Right renal cortex interstitium (tissue), 3 donors: ENCODE measurements around the gene KSR2. TPM values are rescaled to one million over a fixed set of nuclear protein-coding genes. Genes with fewer than 3 reads are reported as not detected.
"Not testable (repeated sequence)": the region's sequence is repeated elsewhere in the genome, so short reads cannot be mapped to it uniquely, and the experiment has no call there.

Experiments used
- DNase-seq, 3 donors: peaks; one replicate each; pipeline ENCODE4 v3.0.0-alpha.2; 2013; ENCODE audit warnings: low read depth in 3 of 3, low spot score in 2 of 3
- polyA plus RNA-seq, 3 donors: library from polyadenylated mRNA; unstranded; fragments of 120-200 nt; gene quantifications; one replicate each; pipeline ENCODE4 v1.2.1, GENCODE V29; 2013; ENCODE audit not compliant: insufficient read length in 3 of 3

Gene KSR2
- polyA plus RNA-seq, 3 donors, result 0.75 to 0.89 (median 0.89) TPM

DNA sequence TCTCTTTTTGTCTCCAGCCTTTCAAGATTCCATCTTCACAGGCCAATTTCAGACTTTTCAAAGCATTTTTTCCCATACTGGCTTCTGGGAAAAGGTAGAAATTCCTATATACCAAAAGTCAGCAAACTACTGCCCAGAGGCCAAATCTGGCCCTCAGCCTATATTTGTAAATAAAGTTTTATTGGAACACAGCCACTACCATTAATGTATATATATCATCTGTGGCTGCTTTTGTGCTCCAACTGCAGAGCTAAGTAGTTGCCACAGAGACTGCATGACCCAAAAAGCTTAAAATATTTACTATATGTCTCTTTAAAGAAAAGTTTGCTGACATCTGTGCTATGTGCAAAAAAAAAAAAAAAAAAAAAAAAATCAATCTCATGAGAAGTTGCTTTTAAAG lies 76.3 kb downstream of the KSR2 start:
- no peak for DNase-seq

DNA sequence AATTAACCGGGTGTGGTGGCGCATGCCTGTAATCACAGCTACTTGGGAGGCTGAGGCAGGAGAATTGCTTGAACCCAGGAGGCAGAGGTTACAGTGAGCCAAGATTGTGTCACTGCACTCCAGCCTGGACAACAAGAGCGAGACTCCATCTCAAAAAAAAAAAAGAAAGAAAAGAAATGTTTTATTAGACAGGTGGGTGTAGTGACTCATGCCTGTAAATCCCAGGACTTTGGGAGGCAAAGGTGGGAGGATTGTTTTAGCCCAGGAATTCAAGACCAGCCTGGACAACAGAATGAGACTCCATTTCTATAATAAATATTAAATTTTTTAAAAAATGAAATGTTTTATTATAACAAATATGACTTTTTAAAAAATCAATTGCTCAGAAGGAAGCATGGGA lies 77.5 kb downstream of the KSR2 start:
- not testable (repeated sequence) for DNase-seq

DNA sequence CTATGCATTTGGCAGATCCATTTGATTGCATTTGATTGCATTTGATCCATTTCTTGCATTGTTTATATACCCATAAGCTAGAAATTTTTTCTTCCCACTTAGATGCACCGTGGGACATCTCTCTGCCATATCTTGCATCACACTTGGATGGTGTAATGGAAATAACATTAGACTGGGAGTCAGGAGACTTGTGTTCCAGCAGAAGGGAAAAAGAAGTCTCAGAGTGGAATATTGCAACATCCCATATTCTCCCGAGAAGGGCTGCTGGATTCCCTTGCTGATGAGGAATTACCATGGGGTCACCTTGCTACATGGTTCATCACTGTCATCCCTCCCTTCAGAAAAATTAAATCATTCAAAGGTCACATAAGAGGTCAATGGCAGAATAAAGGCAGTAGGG lies 78.1 kb downstream of the KSR2 start:
- no peak for DNase-seq

DNA sequence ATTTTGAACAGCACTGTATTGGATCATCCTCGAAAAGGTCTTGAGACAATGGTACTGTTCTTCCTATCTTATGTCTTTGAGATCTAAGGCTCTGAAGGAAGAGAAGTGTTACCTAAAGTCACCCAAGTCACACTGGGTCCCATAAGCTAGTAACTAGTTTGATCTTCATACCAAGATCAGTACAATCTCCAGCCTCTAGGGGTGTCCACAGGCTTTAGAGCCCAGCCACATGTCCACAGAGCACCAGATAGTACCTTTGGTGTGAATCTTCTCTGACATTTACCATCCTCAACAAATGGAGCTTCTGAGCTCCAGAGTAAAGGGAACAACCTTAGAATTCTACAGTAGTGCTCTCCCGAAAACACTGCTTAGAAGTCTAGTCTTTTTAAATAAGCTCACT lies 78.7 kb downstream of the KSR2 start:
- DNase-seq, result no peak

DNA sequence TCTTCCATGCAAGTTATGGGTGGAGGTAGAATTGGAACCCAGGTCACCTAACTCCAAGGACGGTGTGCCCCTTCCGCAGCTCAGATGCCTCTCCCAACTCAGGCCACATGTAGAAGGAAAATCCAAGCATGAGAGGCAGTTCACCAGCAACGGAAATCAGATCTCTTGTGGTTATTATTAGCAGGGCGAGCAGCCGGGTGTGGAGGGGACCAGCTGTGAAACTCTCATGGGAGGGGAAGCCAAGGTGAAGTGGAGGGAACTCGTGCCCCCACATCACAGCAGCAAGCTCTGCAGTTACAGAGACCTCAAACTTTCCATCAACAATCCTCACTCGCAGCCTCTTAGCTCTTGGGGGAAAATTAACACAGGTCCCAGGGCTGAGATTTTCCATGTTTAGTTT lies 79.7 kb downstream of the KSR2 start:
- no peak for DNase-seq

DNA sequence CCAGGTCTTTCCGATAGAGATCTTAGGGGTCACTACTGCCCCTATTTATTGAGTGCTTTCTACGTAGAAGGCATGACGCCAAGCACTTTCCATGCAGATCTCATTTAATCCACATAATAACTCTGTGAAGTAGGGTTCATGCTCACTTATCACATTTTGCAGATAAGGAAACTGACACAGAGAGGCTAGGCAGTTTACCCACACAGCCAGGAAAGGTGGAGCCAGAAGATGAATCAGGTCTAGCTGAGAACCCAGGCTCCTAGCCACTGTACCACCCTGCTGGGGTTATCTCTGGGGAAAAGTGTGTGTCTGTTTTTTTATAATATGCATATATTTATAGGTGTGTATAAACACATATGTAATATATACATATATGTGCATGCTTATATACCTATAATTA lies 83.6 kb downstream of the KSR2 start:
- no peak for DNase-seq

DNA sequence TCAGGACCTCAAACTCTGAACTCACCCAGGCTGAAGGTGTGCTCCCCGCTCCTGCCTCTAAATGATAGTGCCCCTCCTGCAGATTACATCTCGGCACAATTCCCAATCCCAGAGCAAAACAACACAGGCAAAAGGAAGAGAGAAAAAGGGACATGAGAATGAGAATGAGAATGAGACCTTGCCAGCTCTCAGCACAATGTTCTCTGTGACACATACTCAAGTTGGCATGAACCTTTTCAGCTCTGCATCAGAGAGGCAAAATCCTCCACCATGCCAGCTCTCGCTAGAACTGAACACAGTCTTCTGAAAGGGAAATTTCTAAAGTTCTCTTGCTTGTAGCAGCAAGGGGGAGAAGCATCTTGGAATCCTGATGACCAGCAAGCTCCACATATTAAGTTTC lies 84.6 kb downstream of the KSR2 start:
- no peak for DNase-seq

DNA sequence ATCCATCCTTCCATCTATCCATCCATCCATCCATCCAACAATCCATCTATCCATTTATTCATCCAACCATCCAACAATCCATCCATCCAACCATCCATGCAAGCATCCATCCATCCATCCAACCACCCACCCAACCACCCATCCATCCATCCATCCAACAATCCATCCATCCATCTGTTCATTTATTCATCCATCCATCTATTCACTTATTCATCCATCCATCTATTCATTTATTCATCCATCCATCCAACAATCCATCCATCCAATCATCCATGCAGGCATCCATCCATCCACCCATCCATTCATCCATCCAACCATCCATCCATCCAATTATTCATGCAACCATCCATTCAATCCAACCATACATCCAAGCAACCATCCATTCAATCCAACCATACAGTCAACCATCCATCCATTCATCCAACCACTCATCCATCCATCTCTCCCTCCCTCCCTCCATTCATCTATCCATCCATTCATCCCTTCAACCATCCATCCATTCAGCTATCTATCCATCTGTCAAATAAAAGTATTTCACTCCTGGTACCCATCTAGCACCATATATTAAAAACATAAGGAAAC lies 86.1 kb downstream of the KSR2 start:
- no peak for DNase-seq

DNA sequence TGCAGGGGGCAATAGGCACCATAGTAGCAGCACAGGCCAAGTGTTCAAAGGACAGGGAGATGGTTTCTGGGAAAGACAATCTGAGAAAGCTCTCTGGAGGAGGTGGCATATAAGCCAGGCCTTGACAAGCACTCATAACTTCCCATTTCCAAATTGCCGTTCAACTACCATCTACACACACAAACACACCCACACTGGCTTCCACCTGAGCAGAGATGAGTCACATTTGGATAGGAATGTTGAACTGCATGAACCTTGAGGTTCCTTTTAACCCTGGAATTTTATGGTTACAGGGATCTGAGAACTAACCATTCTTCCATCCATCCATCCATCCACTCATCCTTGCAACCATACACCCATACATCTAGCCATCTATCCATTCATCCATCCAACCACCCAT lies 86.6 kb downstream of the KSR2 start:
- no peak for DNase-seq

DNA sequence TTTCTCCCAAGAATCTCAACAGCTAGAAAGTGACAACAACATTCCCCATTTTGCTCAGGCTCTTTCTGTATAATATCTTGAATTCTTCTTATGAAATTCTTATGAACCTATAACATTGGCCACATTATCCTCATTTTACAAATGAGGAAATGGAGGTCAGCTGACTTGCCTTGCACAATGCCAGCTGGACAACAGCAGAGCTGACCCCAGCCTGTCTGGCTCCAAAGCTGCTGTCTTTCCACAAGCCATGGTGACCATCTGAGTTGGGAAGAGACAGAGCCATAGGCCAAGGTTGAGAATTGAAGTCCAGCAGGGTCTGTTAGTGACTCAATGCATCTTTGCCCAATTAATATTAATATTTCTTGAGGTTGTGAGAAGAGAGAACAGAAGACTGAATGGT lies 87.3 kb downstream of the KSR2 start:
- DNase-seq, result no peak

DNA sequence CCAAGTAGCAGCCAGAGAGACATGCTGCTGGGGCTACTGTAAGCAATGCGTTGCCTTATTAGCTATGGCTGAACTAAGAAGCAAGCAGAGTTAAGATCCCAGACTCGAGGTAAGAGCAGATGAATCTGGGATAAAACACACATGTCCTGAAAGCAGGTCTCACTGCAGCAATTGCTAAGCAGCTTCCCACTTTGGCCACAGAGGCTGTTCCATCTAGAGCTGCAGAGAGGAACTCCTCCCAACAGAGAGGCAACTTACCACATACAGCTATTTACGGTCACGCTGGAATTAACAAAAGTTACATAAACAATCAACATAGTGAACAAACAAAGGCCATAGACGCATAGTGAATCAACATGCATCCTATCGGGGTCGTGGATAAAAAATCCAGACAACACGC lies 90.2 kb downstream of the KSR2 start:
- no peak for DNase-seq

DNA sequence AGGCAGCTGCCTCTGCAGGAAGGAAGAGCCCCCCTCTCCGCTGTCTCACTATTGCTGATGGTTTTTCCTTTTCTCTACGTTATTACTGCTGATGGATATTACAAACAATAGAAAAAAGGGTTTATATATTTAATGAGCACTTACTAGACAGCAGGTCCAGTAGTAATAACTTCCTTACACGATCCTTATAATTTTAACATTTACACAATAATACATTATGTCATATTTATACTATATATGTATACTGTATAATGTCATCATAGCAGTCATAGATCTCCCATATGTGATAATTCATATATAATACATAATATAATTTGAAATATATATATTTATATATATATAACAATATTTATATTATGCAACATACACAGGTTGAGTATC lies 92.4 kb downstream of the KSR2 start:
- DNase-seq, result no peak

DNA sequence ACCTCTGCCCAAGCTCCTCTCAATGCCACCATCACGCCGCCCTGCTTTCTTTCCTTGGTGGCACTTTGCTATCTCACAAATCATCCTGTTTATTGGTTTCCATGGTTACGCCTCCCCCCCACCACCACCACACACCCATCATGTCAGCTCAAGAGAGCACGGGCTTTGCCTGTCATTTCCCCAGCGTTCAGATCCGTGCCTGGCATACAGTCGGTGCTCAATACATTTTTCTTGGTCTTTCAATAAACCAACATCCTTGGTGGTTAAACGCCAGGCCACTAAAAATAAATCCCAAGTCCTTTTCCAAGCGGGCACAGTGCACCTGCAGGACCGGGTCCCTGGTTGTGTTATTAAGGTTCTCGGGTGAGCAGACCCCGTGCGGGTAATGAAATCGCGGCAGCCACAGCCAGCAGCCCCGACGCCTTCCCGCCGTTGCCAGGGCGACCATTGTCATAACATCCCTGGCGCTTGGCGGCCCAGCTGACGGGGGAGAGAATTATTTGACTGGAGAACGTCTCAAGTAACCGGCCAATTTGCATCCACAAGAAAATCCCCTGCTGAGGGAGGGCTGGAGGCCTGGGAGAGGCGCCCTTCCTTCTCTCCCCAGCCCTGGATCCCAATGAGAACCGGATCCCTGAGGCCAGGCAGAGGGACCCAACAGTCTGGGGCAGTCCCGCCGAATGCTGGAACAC lies 92.9 kb downstream of the KSR2 start:
- peak in 2 of 3 donors; percentile 41 to 52 for DNase-seq

DNA sequence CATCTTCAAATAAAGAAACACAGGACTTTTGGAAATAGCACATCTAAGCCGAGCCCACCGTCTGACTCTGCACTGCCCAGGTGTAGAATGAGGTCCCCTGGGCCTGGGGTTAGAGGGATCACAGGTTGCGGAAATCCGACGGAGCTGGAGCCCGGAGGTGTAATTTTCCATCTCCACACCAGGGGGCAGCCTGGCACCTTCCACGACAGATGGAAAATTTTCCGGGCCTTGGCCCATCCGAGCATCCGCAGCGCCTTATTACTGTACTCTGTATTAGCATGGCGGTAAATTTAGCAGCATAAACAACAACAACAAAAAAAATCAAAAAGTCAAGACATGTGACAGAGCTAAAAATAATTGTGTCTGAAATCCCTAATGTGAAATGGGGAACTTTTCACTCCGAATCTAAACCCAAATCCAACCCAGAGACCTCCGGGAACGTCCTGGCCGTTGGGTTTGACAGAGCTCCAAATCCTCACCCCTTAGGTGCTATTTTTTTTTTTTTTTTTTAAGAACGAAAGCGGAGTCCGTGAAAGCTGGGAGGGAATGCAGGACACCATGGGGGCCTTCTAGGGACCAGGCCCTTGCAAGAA lies 93.9 kb downstream of the KSR2 start:
- DNase-seq, result peak in 1 of 3 donors; percentile 47

DNA sequence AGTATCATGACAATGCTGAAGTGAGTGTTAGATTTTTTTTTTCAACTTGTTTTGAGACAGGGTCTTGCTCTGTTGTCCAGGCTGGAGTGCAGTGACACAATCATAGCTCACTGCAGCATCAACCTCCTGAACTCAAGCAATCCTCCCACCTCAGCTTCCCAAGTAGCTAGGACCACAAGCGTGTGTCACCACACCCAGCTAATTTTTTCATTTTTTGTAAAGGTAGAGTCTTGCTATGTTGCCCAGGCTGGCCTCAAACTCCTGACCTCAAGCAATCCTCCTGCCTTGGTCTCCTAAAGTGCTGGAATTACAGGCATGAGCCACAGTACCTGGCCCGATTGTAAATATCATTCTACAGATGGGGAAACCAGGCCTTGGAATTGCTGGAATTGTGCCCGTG lies 94.6 kb downstream of the KSR2 start:
- not testable (repeated sequence) for DNase-seq

DNA sequence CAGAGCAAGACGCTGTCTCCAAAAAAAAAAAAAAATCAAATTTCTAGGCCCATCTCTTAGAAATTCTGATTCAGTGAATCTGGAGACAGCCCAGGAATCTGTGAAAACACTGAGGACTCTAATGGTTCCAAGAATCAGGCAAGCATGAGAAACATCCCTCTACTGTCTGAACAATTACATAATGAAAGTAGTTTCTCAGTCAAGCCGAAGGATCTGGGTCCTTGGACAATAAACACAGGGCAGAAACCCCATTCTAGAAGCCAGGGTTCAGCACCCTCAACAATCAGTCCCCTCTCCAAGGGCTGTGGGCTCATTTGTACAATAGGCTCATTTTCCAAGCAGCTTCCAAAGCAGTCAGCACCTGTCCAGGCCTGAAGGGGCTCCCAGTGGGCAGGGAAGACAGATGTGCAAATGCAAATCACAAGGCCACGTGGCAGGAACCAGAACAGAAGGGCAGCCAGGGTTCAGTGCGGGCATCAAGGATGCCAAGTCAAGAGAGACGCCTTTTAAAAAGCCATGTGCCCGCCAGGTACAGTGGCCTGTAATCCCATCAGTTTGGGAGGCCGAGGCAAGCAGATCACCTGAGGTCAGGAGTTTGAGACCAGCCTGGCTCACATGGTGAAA lies 96.1 kb downstream of the KSR2 start:
- DNase-seq, result no peak

DNA sequence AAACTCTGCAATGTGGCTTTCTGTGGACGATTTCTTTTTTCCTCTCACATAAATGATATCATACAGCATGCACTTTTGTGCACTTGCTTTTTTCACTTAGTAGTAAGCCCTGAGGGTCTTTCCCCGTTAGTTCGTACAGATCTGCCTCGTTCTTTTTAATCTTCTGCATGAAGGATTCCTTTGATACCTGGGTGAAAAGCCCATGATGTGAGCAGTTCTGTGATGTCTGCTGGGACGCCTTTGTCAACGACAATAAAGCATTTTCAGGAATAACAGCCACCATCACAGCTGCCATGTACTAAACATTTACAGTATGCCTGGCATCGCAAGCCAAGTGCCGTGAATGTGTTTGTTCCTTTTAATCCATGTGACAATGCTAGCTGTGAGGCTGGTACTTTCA lies 99.2 kb downstream of the KSR2 start:
- no peak for DNase-seq

DNA sequence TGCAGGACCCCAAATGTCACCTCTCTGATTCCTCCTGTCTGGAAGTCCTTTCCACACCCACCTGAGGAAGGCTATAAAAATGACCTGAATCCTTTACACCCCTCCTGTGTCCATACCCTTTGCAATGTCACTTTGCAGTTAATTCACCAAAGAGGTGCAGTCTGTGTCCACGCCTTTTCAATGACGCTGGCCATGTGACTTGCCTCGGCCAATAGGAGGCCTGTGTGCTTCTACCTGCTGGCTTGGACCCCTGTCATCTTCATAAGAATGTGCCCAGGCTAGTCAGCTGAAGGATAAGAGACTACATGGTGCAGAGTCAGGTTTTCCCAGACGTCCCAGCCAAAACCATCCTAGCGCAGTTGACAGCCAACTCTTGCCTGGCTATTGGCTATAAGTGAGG lies 101.4 kb downstream of the KSR2 start:
- DNase-seq, result no peak

DNA sequence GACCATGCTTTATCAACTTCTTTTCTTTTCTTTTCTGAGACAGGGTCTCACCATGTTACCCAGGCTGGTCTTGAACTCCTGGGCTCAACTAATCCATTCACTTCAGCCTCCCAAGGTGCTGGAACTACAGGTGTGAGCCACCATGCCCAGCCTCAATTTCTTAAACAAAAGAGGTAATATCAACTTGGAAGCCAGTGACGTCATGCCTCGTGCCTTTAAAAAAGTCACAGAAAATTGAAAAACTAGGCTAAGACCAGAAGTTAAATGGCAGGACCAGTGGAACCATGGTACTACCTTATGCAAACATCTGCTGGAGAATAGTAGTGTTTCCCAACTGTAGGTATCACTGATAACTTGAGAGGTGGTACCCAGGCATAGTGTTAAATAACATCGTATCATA lies 103.3 kb downstream of the KSR2 start:
- DNase-seq, result no peak

DNA sequence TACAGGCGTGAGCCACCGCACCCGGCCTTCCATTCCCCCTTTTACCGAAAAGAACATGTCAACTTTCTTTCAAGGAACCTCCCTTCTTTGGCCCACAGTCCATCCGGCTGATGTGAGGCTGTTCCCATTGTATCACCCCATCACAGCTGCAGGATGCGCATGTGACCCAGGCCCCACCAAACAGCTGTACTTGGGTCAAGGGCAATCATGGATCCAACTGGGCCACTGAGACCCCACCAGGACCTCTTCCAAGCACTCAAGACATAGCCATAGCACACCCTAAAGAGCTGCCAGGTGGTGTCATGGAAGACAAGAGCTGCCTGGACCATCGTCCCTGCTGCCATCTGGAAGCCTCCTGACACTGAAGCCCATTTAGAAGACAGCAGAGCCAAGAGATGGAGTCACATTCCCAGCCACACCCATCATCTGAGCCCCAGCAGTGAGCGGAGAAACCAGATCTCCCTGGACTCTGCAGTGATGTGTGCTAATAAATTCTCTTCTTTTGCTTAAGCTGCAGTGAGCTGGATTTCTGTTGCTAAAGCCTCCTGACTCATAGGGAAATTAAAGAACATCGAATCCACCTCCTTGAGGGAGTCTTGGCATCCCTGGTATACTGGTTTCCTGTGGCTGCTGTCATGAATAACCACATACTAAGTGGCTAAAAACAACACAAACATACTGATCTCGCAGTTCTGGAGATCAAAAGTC lies 105.6 kb downstream of the KSR2 start:
- DNase-seq, result no peak

DNA sequence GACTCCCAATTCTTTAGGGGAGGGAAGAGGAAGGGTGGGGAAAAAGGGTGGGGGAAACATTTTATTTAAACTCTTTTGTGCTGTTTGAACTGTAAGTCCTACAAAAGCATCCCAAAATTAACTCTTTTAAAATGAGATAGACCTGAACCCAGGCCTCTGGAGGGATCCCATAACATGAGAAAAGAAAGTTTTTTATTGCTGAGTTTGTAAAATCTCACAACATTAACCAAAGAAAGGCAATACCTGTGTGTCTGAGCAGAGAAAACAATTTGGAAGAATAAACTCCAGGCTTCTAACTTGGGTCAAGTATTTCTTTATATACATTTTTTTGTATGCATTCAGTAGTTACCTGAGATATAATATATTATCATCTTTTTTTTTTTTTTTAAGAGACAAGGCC lies 107.1 kb downstream of the KSR2 start:
- no peak for DNase-seq
